ENCODE results near the gene IGFN1. TPM values are rescaled to one million over a fixed set of nuclear protein-coding genes. Genes with fewer than 3 reads are reported as not detected.

Gene IGFN1
- total and polyA plus RNA-seq, 9 of the 15 experiments (the other 6 are each of a cell fraction or from before 2014, with no cell fraction given), result 0.04 TPM; not detected in 8

DNA sequence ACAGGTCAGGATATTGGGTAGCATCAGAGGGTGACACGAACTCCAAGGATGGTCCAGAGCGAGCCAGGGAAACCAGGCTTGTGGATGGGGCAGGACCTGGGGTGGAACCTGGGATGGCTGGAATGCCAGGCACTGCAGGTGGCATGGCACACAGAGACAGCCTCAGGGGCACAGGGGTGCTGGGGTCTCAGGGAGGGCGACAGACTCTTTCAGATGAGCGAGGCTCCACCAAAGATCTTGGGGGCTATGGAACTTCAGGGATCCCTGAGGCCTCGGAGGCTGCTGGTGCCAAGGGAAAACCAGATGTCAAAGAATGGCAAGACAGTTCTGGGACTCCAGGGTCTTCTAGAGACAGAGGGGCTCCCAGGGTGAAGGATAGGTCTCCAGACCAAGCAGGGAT is 21.4 kb downstream of the IGFN1 start:
- ChIA-PET CTCF (ENCODE audit: low intra/inter-chr PET ratio) (no interaction called here), POLR2A (interaction anchor here (0.6 kb wide), 1 partner anchor 85 kb away, joined by 3 read pairs; the partner anchor contains the start of gene ASCL5)
- H3K36me3 ChIP-seq (ENCODE audit: control insufficient read depth, insufficient read depth, low read length), result no peaks in the 10 kb centered on the region
- 0% methylated on average over 5 of the region's 5 CpGs for WGBS (ENCODE audit: insufficient coverage, low coverage, missing lambda C conversion rate)
- no peak overlapping the region for H3K4me3 ChIP-seq
- H3K27ac ChIP-seq (ENCODE audit: extremely low read depth, low read depth, low read length), result no peak overlapping the region
- DNase-seq (ENCODE audit: extremely low read depth in 1 of 4, low spot score in 3 of 4) (no peak), ATAC-seq (no peak), FAIRE-seq (no peak)
- H2AFZ ChIP-seq (ENCODE audit: low read depth, low read length), result no peak overlapping the region
- H3K4me1 ChIP-seq (replicated peaks in 1 of 2; ENCODE audit: control insufficient read depth in 2 of 2, insufficient read depth in 2 of 2, low read length in 2 of 2), result peaks cover 0 to 5% of the 10 kb centered on the region in 2 experiments; a peak in 1 of 5 replicates
- in situ Hi-C loops (cut with MboI), result no loop called here
- H3K79me2 ChIP-seq (ENCODE audit: control insufficient read depth, insufficient read depth, low read length), result no peaks in the 10 kb centered on the region
- intact Hi-C loops (cut with micrococcal nuclease), result no loop called here
- 0 out of 4 replicates have a peak overlapping the region, but pooled peaks of 1 of the 2 experiments have one; percentile 4 for H3K9ac ChIP-seq (ENCODE audit: insufficient read depth in 1 of 2, low read depth in 2 of 2, low read length in 2 of 2)
- no peak overlapping the region for H3K4me2 ChIP-seq (ENCODE audit: insufficient read depth, low read length)
- TF ChIP-seq BMI1 (IDR thresholded peaks at IDR 0.05; ENCODE audit: low read length) (no peak), RNF2 (IDR thresholded peaks at IDR 0.05) (no peak), FUS (optimal IDR thresholded peaks at IDR 0.05; ENCODE audit: low read depth, low read length) (no peak), KAT8 (IDR thresholded peaks at IDR 0.05; ENCODE audit: low read depth) (no peak), HCFC1 (IDR thresholded peaks at IDR 0.05; ENCODE audit: low read depth, low read length) (no peak)
- TF ChIP-seq, protein P1, sequence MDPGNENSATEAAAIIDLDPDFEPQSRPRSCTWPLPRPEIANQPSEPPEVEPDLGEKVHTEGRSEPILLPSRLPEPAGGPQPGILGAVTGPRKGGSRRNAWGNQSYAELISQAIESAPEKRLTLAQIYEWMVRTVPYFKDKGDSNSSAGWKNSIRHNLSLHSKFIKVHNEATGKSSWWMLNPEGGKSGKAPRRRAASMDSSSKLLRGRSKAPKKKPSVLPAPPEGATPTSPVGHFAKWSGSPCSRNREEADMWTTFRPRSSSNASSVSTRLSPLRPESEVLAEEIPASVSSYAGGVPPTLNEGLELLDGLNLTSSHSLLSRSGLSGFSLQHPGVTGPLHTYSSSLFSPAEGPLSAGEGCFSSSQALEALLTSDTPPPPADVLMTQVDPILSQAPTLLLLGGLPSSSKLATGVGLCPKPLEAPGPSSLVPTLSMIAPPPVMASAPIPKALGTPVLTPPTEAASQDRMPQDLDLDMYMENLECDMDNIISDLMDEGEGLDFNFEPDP (CRISPR knock-in tag; IDR thresholded peaks at IDR 0.05), result no peak
- TF ChIP-seq, protein P2, sequence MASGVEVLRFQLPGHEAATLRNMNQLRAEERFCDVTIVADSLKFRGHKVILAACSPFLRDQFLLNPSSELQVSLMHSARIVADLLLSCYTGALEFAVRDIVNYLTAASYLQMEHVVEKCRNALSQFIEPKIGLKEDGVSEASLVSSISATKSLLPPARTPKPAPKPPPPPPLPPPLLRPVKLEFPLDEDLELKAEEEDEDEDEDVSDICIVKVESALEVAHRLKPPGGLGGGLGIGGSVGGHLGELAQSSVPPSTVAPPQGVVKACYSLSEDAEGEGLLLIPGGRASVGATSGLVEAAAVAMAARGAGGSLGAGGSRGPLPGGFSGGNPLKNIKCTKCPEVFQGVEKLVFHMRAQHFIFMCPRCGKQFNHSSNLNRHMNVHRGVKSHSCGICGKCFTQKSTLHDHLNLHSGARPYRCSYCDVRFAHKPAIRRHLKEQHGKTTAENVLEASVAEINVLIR (CRISPR knock-in tag; IDR thresholded peaks at IDR 0.05), result no peak
- H3K9me3 ChIP-seq (replicated peaks; ENCODE audit: control insufficient read depth, insufficient read depth, low read depth, low read length), result no peaks in the 10 kb centered on the region
- peaks cover 8 to 49% of the 10 kb centered on the region in 2 experiments; a peak in 4 of 5 replicates for H3K27me3 ChIP-seq (ENCODE audit: control insufficient read depth in 2 of 2, insufficient read depth in 2 of 2, low read length in 2 of 2)
- peaks cover 13% of the 10 kb centered on the region; the same call in 1 of the 2 replicates for H4K20me1 ChIP-seq (replicated peaks; ENCODE audit: control insufficient read depth, insufficient read depth, low read length)
- no peaks in the 10 kb centered on the region for H3K9me1 ChIP-seq (ENCODE audit: control insufficient read depth, insufficient read depth, low read length)
- no TSS peak for BruUV-seq (replicated peaks)

All from K562 (cell line).